ENCODE data around the gene POU6F2. TPM values are rescaled to one million over a fixed set of nuclear protein-coding genes. Genes with fewer than 3 reads are reported as not detected.
"Not testable (repeated sequence)": the region's sequence is repeated elsewhere in the genome, so short reads cannot be mapped to it uniquely, and the experiment has no call there.

Gene POU6F2
- total RNA-seq, 1 donor from 2014 or later, result 0.44 TPM

DNA sequence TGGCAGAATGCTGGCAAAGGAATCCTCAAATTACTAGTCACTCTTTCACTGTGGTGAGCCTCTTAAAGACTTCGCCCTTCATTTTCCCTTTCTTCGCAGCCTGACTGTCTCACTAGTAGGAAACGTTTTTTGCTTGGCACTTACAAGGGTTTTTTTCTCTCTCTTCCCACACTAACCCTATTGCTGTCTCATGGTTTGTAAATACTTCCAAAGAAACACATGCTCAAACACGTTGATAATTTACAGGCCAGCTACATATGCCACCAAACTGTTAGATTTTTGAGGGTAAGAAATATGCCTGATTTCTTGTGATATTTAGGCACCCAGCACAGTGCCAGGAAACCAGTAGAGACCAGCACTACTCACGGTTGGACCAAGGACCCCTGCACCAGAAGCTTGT, 340.2 kb downstream of the POU6F2 start:
- Histone ChIP-seq H3K9me3 (replicated peaks) (no peaks in the 10 kb centered on the region), H3K36me3 (no peaks in the 10 kb centered on the region), H3K4me1 (no peaks in the 10 kb centered on the region), H3K27me3 (ENCODE audit: low read depth) (peaks cover 20% of the 10 kb centered on the region), H3K4me3 (no peak overlapping the region), H3K27ac (replicated peaks) (no peak overlapping the region)
- TF ChIP-seq CTCF (IDR thresholded peaks at IDR 0.05; ENCODE audit: borderline replicate concordance), result no peak
- no peak for DNase-seq
- intact Hi-C loops (cut with micrococcal nuclease), result no loop called here

DNA sequence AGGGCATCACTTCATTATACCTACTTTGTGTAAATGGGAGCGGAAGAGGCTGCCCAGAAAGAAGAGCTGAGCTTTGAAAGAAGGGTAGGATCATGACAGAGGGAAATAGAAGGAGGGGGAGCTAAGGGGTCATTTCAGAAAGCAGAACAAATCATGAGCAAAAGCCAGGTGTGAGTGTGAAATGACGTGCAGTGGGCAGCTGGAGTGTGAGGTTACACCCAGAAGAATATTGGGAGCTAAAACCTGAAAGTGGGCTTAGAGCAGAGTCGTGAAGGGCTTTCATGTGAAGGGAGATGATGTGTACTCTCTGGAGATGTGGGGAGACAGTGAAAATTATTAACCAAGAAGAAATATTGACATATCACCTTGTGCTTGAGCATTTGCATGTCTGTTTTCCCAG, 343.5 kb downstream of the POU6F2 start:
- intact Hi-C loops (cut with micrococcal nuclease), result no loop called here
- Histone ChIP-seq H3K4me1 (no peaks in the 10 kb centered on the region), H3K9me3 (replicated peaks) (peaks cover 8% of the 10 kb centered on the region), H3K36me3 (no peaks in the 10 kb centered on the region), H3K27me3 (ENCODE audit: low read depth) (peaks cover 11% of the 10 kb centered on the region), H3K4me3 (no peak overlapping the region), H3K27ac (replicated peaks) (no peak overlapping the region)
- DNase-seq, result no peak
- TF ChIP-seq CTCF (IDR thresholded peaks at IDR 0.05; ENCODE audit: borderline replicate concordance), result no peak

GRCh38 chr7:39321909-39322498, 344.3 kb downstream of the POU6F2 start:
- Histone ChIP-seq H3K4me1 (no peaks in the 10 kb centered on the region), H3K9me3 (replicated peaks) (peaks cover 8% of the 10 kb centered on the region), H3K36me3 (no peaks in the 10 kb centered on the region), H3K27ac (replicated peaks) (no peak overlapping the region), H3K4me3 (no peak overlapping the region), H3K27me3 (ENCODE audit: low read depth) (peaks cover 11% of the 10 kb centered on the region)
- no peak for TF ChIP-seq CTCF (IDR thresholded peaks at IDR 0.05; ENCODE audit: borderline replicate concordance)
- intact Hi-C loops (cut with micrococcal nuclease), result no loop called here
- DNase-seq, result no peak

GRCh38 chr7:39324139-39324760, 346.5 kb downstream of the POU6F2 start:
- H3K9me3 ChIP-seq (replicated peaks), result peaks cover 8% of the 10 kb centered on the region
- DNase-seq, result no peak
- H3K36me3 ChIP-seq, result no peaks in the 10 kb centered on the region
- TF ChIP-seq CTCF (IDR thresholded peaks at IDR 0.05; ENCODE audit: borderline replicate concordance), result no peak
- H3K27me3 ChIP-seq (ENCODE audit: low read depth), result peaks cover 11% of the 10 kb centered on the region
- no peak overlapping the region for H3K27ac ChIP-seq (replicated peaks)
- H3K4me3 ChIP-seq, result no peak overlapping the region
- intact Hi-C loops (cut with micrococcal nuclease), result no loop called here
- H3K4me1 ChIP-seq, result no peaks in the 10 kb centered on the region

DNA sequence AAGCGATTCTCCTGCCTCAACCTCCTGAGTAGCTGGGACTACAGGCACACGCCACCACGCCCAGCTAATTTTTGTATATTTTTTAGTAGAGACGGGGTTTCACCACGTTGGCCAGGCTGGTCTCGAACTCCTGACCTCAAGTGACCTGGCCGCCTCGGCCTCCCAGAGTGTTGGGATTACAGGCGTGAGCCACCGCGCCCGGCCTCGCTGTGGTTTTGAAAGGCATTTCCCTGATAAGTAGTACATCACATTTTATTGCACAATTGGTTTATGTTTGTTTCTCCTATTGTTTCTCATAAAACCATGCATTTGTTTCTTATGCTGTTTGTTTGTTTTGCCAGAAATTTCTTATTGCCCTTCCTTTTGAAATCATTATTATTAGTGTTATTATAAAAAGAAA, 353.9 kb downstream of the POU6F2 start:
- H3K9me3 ChIP-seq (replicated peaks); H3K36me3 ChIP-seq; H3K27ac ChIP-seq (replicated peaks); H3K4me3 ChIP-seq; intact Hi-C loops (cut with micrococcal nuclease); DNase-seq; H3K27me3 ChIP-seq (ENCODE audit: low read depth); H3K4me1 ChIP-seq: not testable (repeated sequence)

- Histone ChIP-seq H3K27me3 (ENCODE audit: low read depth) (peaks cover 6% of the 10 kb centered on the region), H3K9me3 (replicated peaks) (no peaks in the 10 kb centered on the region), H3K36me3 (no peaks in the 10 kb centered on the region), H3K4me1 (no peaks in the 10 kb centered on the region), H3K4me3 (no peak overlapping the region), H3K27ac (replicated peaks) (no peak overlapping the region)
- no peak for DNase-seq
- intact Hi-C loops (cut with micrococcal nuclease), result no loop called here
- no peak for TF ChIP-seq CTCF (IDR thresholded peaks at IDR 0.05; ENCODE audit: borderline replicate concordance)
These were observed 354.4 kb downstream of the POU6F2 start for GRCh38 chr7:39332142-39332541.
